Astrocyte of the hippocampus (primary cell): Measurements from ENCODE around the gene POLG2.
A peak's percentile ranks its signal among the peaks of the same experiment; 100 is the strongest.

Experiments
- DNase-seq: peaks from one replicate; pipeline ENCODE4 v3.0.0; 2011; ENCODE audit warnings: low read depth, low spot score

Gene POLG2

DNA sequence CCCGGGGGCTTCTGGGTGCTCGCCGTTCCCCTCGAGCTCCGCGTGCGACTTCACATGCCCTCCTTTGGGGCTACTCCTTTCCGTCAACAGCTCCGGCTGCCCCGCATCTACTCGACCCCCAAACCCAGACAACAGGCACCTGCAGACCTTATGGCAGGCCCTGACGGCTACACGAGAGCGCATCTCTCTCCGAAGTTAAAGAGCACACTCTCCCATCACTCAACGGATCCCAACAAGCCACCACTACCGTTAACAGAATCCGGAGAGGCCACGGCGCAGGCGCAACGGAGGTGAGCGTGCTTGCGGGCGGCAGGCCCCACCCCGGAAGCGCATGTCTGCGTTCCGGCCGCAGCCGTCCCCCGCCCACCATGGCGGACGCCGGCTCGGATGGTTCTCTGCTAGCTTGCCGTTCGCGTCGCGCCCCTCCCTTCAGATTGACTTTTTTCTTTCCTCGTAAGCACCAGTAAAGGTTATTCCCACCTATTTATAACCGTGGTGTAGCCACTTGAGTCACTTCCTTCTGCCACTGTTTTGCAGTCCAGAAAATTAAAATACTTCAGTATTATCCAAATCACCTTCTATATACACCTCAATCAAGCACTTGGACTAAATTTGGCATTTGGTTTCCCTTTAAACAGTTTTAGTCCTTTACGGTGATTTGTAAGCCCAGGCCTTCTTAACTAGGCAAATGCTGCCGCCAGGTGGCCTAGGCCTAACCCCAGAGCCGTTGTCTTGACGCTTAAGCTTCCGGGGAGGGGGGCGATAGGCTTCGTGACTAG is at the start of gene POLG2:
TSS of gene POLG2 (minus strand) at position 269 of the 779 bp plus-strand sequence. CDS start at position 183, 86 bp downstream.
- DNase-seq = peak; percentile 97

DNA sequence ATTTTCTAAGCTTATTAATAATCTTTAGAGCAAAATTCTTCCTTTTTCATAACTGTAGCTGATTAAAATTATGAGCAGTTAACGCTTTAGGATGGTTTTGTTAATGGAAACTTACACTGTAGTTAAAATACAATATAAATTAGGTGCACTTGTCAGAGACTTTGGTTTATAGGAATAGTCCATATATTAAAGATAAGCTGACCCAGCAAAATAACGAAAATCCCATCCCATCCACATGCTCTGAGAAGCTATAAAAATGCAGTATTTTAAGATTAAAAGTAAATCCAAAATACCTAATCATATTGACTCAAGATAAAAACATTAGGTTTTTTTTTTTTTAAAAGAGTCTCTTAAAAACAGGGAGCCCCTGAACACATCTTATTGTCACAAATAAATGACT is 47.9 kb upstream of the POLG2 start:
- DNase-seq = no peak

DNA sequence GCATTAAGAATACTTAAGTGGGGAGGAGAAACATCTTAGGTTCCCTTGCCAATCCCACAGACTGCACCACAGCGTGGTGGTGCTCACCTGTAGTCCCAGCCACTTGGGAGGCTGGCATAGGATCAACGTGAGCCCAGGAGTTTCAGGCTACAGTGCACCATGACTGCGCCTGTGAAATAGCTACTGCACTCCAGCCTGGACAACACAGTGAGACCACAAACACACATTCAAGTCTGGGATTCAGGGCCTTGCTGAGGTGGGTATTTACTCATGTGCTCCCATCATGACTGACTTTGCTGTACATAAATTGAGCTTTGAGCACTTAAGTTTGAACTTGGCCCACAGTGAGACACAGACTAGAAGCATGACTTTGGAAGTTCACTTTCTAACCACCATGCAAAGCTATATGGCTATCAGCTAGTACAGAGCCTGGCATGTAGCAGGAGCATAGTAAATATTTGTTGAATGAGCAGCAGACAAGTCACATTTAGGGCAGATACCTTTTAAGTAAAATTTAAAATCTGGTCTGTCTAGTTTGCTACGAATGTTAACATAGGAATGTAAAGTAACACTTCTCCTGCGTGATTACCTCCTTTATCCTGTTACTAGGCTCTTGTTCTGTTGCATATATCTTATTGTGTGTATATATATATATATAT is 43.4 kb upstream of the POLG2 start:
- DNase-seq = no peak

DNA sequence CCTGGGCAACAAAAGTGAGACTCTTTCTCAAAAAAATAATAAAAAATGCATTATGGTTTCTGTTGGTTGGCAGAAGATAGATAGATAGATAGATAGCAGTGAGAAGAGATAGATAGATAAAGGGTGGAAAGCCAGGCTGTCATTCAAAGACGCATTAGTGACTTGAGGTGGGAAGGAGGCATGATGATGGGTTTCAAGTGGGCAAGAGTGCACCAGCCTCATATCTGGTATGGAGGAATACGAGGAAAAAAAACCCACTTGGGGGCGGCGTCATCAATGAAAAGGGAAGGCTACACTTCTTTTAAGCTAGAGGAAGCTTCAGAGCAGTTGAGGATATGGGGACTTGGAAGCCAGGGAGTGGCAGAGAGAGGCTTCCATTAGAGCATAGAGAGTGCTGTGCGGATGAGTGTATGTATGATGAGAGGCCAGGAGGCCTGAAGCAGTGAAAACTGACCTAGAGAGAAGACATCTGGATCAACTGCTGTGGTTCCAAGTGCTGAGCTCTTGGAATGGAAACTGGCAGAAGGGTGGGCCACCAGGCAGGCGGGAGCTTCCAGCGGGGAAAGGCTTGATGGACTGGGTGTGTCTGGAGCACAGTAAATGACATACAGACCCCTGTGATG is 41.8 kb upstream of the POLG2 start:
- DNase-seq = no peak

DNA sequence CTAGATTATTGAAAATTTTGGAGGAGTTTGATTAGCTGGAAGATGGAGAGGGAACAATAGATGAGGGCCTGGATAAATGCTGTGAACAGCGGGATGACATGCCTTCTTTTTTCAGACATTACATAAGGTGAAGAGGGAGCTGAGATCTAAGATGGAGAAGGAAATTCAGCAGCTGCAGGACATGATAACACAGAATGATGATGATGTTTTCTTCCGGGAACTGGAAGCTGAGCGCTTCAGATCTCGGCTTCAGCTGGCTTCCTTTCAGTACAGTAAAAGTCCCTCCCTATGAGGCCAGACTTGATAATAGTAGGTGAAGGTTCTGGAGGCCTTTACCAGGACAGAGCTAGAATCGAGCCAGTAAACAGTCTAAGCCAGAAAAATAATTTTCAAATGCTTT is 40.6 kb upstream of the POLG2 start:
- DNase-seq = no peak

DNA sequence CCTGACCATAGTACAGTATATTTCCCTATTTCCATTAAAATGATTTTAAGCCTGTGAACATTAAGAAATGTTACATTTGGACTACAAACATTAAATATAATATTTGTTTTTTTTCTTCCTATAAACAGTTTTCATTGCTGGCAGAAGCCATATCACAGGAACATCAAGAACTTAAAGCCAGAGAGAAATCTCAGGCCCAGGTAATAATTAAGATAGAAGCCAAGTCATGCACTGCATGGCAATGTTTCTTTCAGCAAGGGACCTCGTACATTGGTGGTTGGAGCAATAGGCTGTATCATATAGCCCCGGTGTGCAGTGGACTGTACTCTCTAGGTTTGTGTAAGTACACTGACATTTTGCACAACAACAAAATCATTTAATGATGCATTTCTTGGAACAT is 40.1 kb upstream of the POLG2 start:
- no peak for DNase-seq

DNA sequence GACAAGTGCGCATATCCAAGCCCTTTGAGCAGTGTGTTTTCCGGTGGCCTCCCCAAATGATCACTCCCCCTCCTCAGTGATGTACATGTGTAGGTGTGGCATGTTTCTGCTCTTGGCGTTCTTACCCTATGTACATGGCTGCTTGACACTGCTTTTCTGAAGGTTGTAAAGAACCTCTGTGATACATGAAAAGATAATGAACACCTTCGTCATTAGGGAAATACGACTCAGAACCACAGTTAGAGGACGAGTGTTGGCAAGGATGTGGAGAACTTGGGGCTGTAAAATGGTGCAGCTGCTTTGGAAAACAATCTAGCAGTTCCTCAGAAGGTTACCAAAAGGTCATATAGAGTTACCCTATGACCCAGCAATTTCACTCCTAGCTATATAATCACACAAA is 38.5 kb upstream of the POLG2 start:
- no peak for DNase-seq

DNA sequence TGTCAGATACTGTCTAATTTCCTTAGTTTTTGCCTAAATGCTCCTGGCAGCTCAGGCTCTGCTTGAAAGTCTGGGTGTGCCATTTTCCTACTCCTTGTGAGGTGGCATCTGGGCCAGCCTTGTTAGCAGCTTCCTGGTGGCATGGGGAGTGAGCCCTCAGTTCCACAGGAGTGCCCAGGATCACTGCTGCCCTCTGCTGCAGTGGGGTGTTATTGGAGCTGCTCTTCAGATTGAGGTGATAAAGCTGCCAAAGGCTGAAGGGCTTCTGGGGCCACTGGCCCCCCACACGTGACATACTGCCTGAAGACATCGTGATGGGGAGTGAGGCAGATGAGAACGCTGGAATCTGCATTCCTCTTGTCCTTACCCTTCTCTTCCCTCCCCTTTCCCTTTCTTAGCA is 37.3 kb upstream of the POLG2 start:
- DNase-seq = no peak

DNA sequence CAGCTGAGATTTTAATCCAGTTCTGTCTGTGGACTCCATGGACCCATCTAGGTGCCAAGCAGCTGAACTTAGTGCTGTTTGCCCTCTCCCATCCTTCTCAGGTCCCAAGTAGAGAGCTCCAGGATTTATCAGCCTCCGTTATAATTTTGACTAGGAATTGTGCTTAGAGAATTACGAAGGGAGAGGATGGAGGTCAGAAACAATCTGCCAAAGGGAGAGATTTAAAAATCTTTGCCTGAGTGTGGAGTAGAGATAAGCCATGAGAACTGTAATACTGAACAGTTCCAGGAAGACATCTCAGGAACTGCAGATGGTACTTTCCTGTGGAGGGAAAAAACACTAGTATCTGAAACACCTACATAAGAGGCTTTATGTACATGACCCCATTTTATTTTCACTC is 36.9 kb upstream of the POLG2 start:
- DNase-seq = no peak

DNA sequence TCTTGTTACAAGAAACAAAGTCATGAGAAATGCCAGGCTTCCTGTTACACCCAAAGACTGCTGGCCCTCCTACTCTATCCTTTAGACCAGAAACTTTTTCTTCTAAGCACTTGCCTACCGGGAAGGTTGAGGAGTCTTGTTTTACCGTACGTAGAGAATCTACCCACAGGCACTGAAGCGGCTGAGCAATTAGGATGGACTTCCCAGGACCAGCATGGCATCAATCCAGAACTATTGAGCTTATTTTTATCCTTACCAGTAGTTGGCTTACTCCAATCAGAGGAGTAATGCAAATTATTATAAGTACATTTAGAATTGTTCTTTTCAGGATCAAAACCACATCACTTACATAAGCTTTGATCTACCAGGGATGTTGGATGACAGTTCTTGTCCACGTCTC is 35.6 kb upstream of the POLG2 start:
- peak; percentile 25 for DNase-seq

DNA sequence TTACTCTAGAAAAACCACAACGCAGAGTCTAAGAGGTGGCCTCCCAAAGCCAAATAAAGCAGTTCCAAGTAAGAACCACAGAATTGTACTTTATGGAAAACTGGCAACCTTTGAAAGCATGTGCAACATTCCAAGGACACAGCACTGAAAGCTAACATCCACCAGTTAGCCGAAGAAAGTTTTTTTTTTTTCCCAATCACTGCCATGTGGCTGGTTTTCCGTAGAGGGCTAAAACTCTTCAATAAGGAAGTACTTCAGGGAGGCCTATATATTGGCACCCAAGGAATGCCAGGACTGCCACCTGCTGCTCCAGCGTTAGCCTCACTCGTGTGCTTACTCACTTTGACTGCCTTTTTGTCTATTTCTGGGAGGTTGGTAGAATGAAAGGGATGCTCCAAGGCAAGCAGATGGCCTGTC is 35.1 kb upstream of the POLG2 start:
- DNase-seq = peak; percentile 92

DNA sequence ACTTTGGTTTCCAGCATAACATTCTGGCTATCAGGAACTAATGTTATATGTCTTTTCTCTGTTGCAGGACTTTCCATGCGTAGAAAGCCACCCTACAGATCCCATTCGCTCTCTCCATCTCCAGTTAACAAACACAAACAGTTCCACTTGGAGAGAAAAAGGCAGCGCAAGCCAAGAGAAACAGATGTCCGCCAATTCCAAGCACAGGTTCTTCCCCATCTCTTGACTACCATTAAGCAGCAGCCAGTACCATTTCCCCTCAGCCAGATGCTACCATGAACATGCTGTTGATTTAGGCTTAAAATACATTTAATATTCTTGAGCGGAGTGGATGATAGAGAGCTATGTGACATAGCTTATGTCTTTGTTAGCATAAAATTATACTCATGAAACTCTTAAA is 32.4 kb upstream of the POLG2 start:
- no peak for DNase-seq

DNA sequence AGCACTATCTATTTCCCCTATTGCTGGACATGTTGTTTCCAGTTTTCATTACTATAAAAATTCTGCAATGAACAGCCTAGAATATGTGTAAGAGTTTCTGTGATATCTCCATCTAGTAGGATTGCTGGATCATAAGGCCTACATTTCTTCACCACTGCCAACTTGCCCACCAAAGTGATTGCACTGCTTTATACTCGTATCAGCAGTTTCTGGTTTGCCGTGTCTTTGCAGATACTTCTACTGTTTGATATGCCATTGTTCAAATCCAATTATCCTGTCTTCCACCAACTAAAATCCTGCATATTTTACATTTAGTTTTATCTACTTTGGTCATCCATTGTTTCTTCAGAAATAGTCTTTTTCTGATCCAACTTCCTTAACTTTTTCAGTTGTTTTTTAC is 31.1 kb upstream of the POLG2 start:
- DNase-seq = no peak

DNA sequence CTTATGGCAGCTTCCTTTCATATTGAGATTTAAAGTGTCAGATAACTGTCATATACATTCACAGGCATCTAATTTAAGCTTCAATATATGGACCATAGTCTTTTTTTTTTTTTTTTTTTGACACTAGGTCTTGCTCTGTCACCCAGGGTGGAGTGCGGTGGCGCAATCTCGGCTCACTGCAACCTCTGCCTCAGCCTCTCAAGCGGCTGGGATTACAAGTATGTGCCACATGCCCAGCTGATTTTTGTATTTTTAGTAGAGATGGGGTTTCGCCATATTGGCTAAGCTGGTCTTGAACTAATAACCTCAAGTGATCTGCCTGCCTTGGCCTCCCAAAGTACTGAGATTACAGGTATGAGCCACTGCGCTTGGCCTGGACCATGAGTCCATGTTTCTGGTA is 23.5 kb upstream of the POLG2 start:
- no peak for DNase-seq

DNA sequence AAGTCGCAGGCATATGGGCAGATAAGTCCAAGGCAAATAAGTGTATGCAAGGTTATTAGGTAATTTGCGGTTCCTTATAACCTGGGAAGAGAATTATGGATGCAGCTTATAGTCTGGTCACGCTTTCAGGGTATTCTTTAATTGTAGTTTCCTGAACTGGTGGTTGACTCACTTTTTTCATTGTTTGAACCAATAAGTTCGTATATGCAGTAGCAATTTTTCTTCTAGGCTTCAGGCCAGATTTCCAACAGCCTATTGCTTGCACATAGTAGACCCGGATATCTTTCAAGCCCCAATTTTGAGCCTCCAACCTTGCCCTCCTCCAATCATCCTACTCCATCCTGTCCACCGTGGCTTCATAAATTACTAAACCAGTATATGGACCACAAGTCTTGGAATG is 22.7 kb upstream of the POLG2 start:
- no peak for DNase-seq

DNA sequence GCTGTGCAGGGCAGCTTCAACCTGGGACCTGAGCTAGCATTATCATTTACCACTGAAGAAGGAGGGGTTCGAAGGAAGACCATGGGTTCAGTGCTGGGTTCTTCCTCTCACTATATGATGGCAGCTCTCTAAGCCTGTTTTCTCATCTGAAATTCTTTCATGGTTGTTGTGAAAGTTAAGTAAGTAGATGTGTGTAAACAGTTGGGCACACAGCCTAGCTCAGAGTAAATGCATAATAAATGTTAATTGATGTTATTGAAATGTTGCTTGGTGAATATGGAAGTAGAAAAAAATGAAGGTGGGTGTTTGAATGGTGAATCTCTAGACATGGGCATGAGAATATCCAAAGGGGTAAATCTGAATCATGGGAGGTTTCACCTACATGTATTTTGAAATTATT is 19.0 kb upstream of the POLG2 start:
- DNase-seq = no peak

DNA sequence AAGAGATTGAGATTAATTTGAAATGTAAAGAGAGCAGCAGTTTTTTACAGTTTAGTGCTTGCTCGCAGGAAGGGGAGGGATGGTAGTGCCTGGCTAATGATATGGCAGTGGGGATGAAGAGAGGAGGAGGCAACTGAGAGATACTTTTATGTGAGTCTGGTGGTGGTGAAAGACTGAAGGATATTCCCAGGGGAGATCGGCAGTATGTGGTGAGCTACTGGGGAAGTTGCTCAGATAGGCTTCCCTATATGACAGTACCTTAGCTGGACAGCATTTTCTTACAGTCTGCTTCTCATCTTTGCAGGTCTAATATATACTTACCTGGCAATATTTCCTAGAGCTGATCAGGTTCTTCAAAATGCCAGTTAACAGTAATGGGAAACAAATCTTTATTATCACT is 18.6 kb upstream of the POLG2 start:
- no peak for DNase-seq

DNA sequence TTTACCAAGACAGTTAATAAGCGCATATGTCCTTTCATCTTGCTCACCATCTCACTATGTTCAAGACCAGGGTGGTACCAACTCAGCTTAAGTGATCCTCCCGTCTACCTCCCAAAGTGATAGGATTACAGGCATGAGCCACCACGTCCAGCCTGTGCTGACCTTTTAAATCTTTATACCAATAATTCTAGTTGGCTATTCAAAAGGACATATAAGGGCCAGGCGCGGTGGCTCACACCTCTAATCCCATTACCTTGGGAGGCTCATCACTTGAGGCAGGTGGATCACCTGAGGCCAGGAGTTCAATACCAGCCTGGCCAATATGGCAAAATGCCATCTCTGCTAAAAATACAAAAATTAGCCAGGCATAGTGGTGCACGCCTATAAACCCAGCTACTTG is 12.3 kb upstream of the POLG2 start:
- no peak for DNase-seq

DNA sequence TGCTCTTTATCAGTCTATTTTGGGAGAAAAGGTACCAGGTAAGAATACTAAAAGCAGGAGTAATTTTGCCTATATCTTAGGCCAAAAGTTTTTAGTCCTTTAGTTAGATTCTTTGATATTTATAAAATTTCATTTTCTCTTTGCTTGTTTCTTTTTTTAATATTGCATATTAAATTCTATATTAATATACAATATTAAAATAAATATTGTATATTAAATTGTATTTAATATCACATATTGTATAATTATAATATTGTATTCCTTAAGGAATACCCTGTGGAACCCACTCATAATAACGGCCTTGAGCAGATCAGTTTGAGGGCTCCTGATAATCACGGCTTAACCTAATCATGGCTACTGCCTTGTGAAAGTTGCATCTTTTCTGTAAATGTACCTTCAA is 11.8 kb upstream of the POLG2 start:
- DNase-seq = no peak

DNA sequence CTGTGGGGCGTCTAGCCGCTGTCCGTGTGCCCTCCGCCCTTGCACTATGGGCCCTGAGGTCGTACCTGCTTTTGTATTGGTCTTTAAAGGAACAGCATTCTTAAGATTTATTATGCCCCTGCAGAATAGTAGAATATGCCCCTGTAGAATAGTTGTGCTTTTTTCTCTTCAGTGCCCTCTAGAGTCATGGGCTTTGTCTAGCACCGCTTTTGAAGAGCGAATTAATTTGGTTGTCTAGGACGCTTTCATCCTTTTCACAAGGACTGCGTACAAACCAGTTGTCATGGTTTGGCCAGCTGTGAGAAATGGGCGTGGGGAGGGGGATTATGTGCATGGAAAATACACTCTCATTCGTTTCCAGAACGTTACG is 10.5 kb upstream of the POLG2 start:
- peak; percentile 83 for DNase-seq

DNA sequence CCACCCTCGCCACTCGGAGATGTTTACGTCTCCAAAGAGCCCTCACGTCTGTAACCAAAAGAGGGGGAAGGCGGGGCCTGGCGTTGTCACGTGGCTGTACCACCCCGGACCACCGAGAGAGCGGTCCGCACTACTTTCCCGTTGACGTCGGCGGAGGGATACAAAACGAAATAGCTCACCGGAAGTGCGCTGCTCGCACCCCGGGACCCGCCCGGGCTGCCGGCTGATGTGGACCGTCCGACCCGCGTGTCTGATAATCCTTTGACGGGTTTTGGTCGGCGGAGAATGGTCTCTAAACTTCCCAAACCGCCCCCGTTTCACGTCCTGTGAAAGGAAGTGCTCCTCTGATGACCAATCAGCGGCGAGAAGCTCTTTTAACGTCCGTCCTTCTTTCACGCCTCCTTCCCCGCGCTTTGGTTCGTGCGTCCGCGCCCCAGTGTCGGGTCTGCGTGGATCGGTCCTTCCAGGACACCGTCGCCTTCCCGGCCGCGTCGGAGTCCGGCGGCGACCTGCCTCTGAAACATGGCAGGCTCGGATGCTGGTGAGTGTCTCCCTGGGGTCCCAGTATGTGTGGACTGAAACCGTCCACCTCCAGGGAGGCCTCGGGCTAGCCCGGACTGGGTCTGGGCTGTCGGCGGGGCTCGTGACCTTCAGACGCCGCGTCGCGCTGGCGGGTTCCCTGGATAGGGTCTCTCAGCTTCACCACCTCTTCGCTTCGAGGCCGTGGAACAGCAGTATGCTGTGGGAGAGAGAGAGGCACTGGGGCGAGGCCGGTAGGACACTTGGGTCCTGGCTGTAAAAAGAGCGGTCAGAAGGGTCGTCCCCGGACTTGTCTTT is 9.9 kb upstream of the POLG2 start, which contains the start of gene CEP95:
TSS of gene CEP95 (plus strand) at position 402 of the 837 bp plus-strand sequence. CDS start at position 523, 121 bp downstream.
- peak; percentile 99 for DNase-seq

DNA sequence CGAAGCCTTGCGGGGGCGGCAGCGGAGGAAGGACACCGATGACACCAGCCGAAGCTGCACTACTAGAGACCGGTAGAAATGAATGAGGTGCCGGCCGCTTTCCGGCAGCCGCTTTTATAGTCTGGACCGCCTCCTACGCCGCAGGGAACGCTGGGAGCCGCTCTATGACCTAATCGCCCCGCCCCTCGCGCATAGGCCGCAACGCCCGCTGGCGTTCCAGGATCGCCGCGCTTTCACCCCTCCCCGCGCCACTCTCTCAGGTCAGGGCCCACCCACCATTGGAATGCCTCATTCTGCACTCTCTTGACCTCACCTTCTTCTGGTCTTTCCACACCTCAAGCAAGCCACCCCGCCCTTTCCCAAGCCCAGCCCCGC is 9.3 kb upstream of the POLG2 start, which contains the start of gene DDX5:
TSS of gene DDX5 (minus strand) at position 89 of the 375 bp plus-strand sequence. CDS start 170 bp downstream, outside the sequence.
- no peak for DNase-seq
